ENCODE results near the gene GRAMD1A. TPM values are rescaled to one million over a fixed set of nuclear protein-coding genes. Genes with fewer than 3 reads are reported as not detected.
"Not testable (repeated sequence)": the region's sequence is repeated elsewhere in the genome, so short reads cannot be mapped to it uniquely, and the experiment has no call there.

Gene GRAMD1A
- total RNA-seq, 2 experiments from 2014 or later: 173 to 187 TPM

GRCh38 chr19:34965505-34965904 lies 34.6 kb upstream of the GRAMD1A start:
- ATAC-seq (ENCODE audit: low read depth); H3K27me3 Mint-ChIP-seq; H3K27ac Mint-ChIP-seq; POLR2A ChIA-PET; H3K4me3 Mint-ChIP-seq; DNase-seq: not testable (repeated sequence)
- H3K9me3 Mint-ChIP-seq: peaks cover 32% of the 10 kb centered on the region
- peaks cover 29% of the 10 kb centered on the region for H3K36me3 Mint-ChIP-seq
- H3K4me1 Mint-ChIP-seq: peaks cover 20% of the 10 kb centered on the region

GRCh38 chr19:34967551-34967950 lies 32.6 kb upstream of the GRAMD1A start:
- ATAC-seq (ENCODE audit: low read depth) (no peak), DNase-seq (no peak)
- POLR2A ChIA-PET: interaction anchor here (1.0 kb wide), 1 partner anchor 47 kb away, joined by 4 read pairs; no protein-coding TSS in a partner anchor
- H3K36me3 Mint-ChIP-seq: peaks cover 8% of the 10 kb centered on the region
- no peak overlapping the region for H3K27ac Mint-ChIP-seq
- H3K9me3 Mint-ChIP-seq: peaks cover 18% of the 10 kb centered on the region
- peaks cover 8% of the 10 kb centered on the region for H3K4me1 Mint-ChIP-seq
- peaks cover 3% of the 10 kb centered on the region for H3K27me3 Mint-ChIP-seq
- no peak overlapping the region for H3K4me3 Mint-ChIP-seq

GRCh38 chr19:34969721-34970120 lies 30.4 kb upstream of the GRAMD1A start:
- H3K9me3 Mint-ChIP-seq: peaks cover 16% of the 10 kb centered on the region
- POLR2A ChIA-PET: no interaction called here
- H3K27me3 Mint-ChIP-seq: peaks cover 3% of the 10 kb centered on the region
- peaks cover 13% of the 10 kb centered on the region for H3K4me1 Mint-ChIP-seq
- no peak for DNase-seq
- ATAC-seq (ENCODE audit: low read depth): no peak
- no peaks in the 10 kb centered on the region for H3K36me3 Mint-ChIP-seq
- H3K27ac Mint-ChIP-seq: no peak overlapping the region
- H3K4me3 Mint-ChIP-seq: no peak overlapping the region

- H3K36me3 Mint-ChIP-seq; H3K27ac Mint-ChIP-seq; H3K4me3 Mint-ChIP-seq; POLR2A ChIA-PET; DNase-seq; H3K27me3 Mint-ChIP-seq; ATAC-seq (ENCODE audit: low read depth): not testable (repeated sequence)
- Mint-ChIP-seq H3K9me3 (peaks cover 16% of the 10 kb centered on the region), H3K4me1 (peaks cover 18% of the 10 kb centered on the region)
These were observed 29.8 kb upstream of the GRAMD1A start for GRCh38 chr19:34970185-34970780.

- Mint-ChIP-seq H3K4me3 (no peak overlapping the region), H3K27ac (no peak overlapping the region), H3K9me3 (peaks cover 23% of the 10 kb centered on the region), H3K4me1 (peaks cover 19% of the 10 kb centered on the region), H3K36me3 (peaks cover 8% of the 10 kb centered on the region), H3K27me3 (peaks cover 3% of the 10 kb centered on the region)
- POLR2A ChIA-PET: interaction anchor here (0.6 to 3.5 kb wide), 4 partner anchors 9 to 41 kb away, joined by 3 to 25 read pairs (median 4); no protein-coding TSS in a partner anchor
- ATAC-seq (ENCODE audit: low read depth) (no peak), DNase-seq (no peak)
These were observed 27.9 kb upstream of the GRAMD1A start for GRCh38 chr19:34972163-34972705.

GRCh38 chr19:34974646-34975045 lies 25.5 kb upstream of the GRAMD1A start:
- Mint-ChIP-seq H3K4me1 (peaks cover 19% of the 10 kb centered on the region), H3K9me3 (peaks cover 9% of the 10 kb centered on the region), H3K4me3 (no peak overlapping the region), H3K27ac (no peak overlapping the region), H3K36me3 (peaks cover 11% of the 10 kb centered on the region), H3K27me3 (peaks cover 3% of the 10 kb centered on the region)
- no peak for DNase-seq
- POLR2A ChIA-PET: interaction anchor here (3.5 kb wide), 1 partner anchor 39 kb away, joined by 25 read pairs; no protein-coding TSS in a partner anchor
- no peak for ATAC-seq (ENCODE audit: low read depth)

- Mint-ChIP-seq H3K36me3 (peaks cover 11% of the 10 kb centered on the region), H3K27ac (no peak overlapping the region), H3K27me3 (peaks cover 3% of the 10 kb centered on the region), H3K4me1 (peaks cover 19% of the 10 kb centered on the region), H3K4me3 (no peak overlapping the region), H3K9me3 (peaks cover 7% of the 10 kb centered on the region)
- POLR2A ChIA-PET: interaction anchor here (0.7 to 3.5 kb wide), 3 partner anchors 10 to 39 kb away, joined by 3 to 25 read pairs (median 3); no protein-coding TSS in a partner anchor
- DNase-seq (no peak), ATAC-seq (ENCODE audit: low read depth) (no peak)
These were observed 25.1 kb upstream of the GRAMD1A start for GRCh38 chr19:34975056-34975455.

- H3K4me1 Mint-ChIP-seq: peaks cover 19% of the 10 kb centered on the region
- peaks cover 11% of the 10 kb centered on the region for H3K36me3 Mint-ChIP-seq
- POLR2A ChIA-PET: interaction anchor here (1.4 kb wide), 1 partner anchor 16 kb away, joined by 4 read pairs; no protein-coding TSS in a partner anchor
- H3K9me3 Mint-ChIP-seq: peaks cover 7% of the 10 kb centered on the region
- H3K27me3 Mint-ChIP-seq: peaks cover 3% of the 10 kb centered on the region
- ATAC-seq (ENCODE audit: low read depth) (no peak), DNase-seq (no peak)
- H3K4me3 Mint-ChIP-seq: no peak overlapping the region
- H3K27ac Mint-ChIP-seq: no peak overlapping the region
These were observed 23.5 kb upstream of the GRAMD1A start for GRCh38 chr19:34976611-34977010.

GRCh38 chr19:34979819-34980640 lies 20.1 kb upstream of the GRAMD1A start:
- peaks cover 11% of the 10 kb centered on the region for H3K36me3 Mint-ChIP-seq
- peaks cover 3% of the 10 kb centered on the region for H3K27me3 Mint-ChIP-seq
- no peak overlapping the region for H3K27ac Mint-ChIP-seq
- ATAC-seq (ENCODE audit: low read depth): no peak
- POLR2A ChIA-PET: no interaction called here
- DNase-seq: no peak
- H3K4me3 Mint-ChIP-seq: no peak overlapping the region
- H3K9me3 Mint-ChIP-seq: peaks cover 7% of the 10 kb centered on the region
- peaks cover 2% of the 10 kb centered on the region for H3K4me1 Mint-ChIP-seq

- POLR2A ChIA-PET: interaction anchor here (0.6 to 1.5 kb wide), 2 partner anchors 9 to 19 kb away, joined by 4 read pairs; no protein-coding TSS in a partner anchor
- no peak overlapping the region for H3K4me3 Mint-ChIP-seq
- H3K27me3 Mint-ChIP-seq: peaks cover 3% of the 10 kb centered on the region
- peaks cover 15% of the 10 kb centered on the region for H3K4me1 Mint-ChIP-seq
- no peak for ATAC-seq (ENCODE audit: low read depth)
- H3K36me3 Mint-ChIP-seq: peaks cover 8% of the 10 kb centered on the region
- no peaks in the 10 kb centered on the region for H3K9me3 Mint-ChIP-seq
- no peak for DNase-seq
- no peak overlapping the region for H3K27ac Mint-ChIP-seq
These were observed 17.8 kb upstream of the GRAMD1A start for GRCh38 chr19:34982275-34982674.

- Mint-ChIP-seq H3K27me3 (peaks cover 3% of the 10 kb centered on the region), H3K36me3 (peaks cover 8% of the 10 kb centered on the region), H3K9me3 (no peaks in the 10 kb centered on the region), H3K4me3 (no peak overlapping the region), H3K27ac (no peak overlapping the region), H3K4me1 (peaks cover 17% of the 10 kb centered on the region)
- POLR2A ChIA-PET: interaction anchor here (0.8 to 2.7 kb wide), 2 partner anchors 12 to 16 kb away, joined by 5 to 21 read pairs; partner anchors contain the start of gene GRAMD1A
- no peak for DNase-seq
- ATAC-seq (ENCODE audit: low read depth): no peak
These were observed 16.3 kb upstream of the GRAMD1A start for GRCh38 chr19:34983786-34984185.

- POLR2A ChIA-PET: interaction anchor here (0.8 to 2.7 kb wide), 2 partner anchors 12 to 15 kb away, joined by 5 to 21 read pairs; partner anchors contain the start of gene GRAMD1A
- peaks cover 22% of the 10 kb centered on the region for H3K4me1 Mint-ChIP-seq
- ATAC-seq (ENCODE audit: low read depth) (no peak), DNase-seq (no peak)
- H3K27ac Mint-ChIP-seq: no peak overlapping the region
- no peak overlapping the region for H3K4me3 Mint-ChIP-seq
- H3K36me3 Mint-ChIP-seq: peaks cover 7% of the 10 kb centered on the region
- peaks cover under 1% of the 10 kb centered on the region for H3K27me3 Mint-ChIP-seq
- H3K9me3 Mint-ChIP-seq: no peaks in the 10 kb centered on the region
These were observed 15.8 kb upstream of the GRAMD1A start for GRCh38 chr19:34984287-34984686.
